ENCODE measurements around the gene SLC39A11. TPM values are rescaled to one million over a fixed set of nuclear protein-coding genes. Genes with fewer than 3 reads are reported as not detected.

SLC39A11 gene
- total and polyA plus RNA-seq, 3 donors from 2014 or later: 11.4 to 18.6 (median 18.0) TPM

DNA sequence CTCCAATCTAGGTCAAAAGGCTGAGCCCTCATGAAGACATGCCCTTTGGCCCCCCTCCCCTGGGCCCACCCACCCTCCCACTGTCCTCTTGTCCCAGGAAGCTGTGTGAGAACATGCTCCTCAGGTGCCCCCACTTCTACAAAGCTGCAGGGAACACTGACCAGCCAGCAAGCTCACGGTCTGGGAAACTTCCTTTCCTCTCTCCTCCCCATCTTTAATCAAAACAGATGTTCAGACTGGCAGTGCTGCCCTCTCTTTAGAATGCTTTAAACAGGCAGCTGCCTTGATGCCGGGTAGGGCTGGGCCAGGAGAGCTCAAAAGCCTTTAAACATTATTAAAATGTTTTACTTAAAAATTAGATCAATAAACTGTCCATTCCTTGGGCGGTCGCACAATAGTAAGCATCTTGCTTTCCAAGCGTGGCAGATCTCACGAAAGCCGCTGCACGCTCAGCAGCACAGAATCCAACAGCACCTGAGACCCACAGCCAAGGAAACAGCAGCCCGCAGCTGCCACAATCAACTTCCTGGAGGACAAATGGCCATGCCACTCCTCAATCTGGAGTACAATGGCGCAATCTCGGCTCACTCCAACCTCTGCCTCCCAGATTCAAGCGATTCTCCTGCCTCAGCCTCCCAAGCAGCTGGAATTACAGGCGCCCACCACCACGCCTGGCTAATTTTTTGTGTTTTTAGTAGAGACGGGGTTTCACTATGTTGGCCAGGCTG lies 399.2 kb downstream of the SLC39A11 start:
- no peak for DNase-seq
- no peaks in the 10 kb centered on the region for H3K27me3 ChIP-seq
- intact Hi-C loops (cut with DNase I; ENCODE audit: low total_unique reads): no loop called here
- TF ChIP-seq CTCF (IDR thresholded peaks at IDR 0.05) (no peak), POLR2A (IDR thresholded peaks at IDR 0.05) (no peak)
- H3K9me3 ChIP-seq: no peaks in the 10 kb centered on the region
- H3K4me1 ChIP-seq: no peaks in the 10 kb centered on the region
- H3K36me3 ChIP-seq (ENCODE audit: low read depth, missing control alignments): no peaks in the 10 kb centered on the region
- WGBS, 2 donors: 89 to 92% methylated on average over 15 of the region's 15 CpGs
- H3K27ac ChIP-seq: no peak overlapping the region
- H3K4me3 ChIP-seq: no peak overlapping the region

- Histone ChIP-seq H3K27ac (no peak overlapping the region), H3K9me3 (no peaks in the 10 kb centered on the region), H3K4me3 (no peak overlapping the region), H3K36me3 (ENCODE audit: low read depth, missing control alignments) (no peaks in the 10 kb centered on the region), H3K4me1 (no peaks in the 10 kb centered on the region), H3K27me3 (no peaks in the 10 kb centered on the region)
- DNase-seq: no peak
- 75 to 82% methylated on average over 2 of the region's 2 CpGs for WGBS, 2 donors
- TF ChIP-seq POLR2A (IDR thresholded peaks at IDR 0.05) (no peak), CTCF (IDR thresholded peaks at IDR 0.05) (no peak)
- intact Hi-C loops (cut with DNase I; ENCODE audit: low total_unique reads): no loop called here
These were observed 399.8 kb downstream of the SLC39A11 start for GRCh38 chr17:72692676-72693075.

DNA sequence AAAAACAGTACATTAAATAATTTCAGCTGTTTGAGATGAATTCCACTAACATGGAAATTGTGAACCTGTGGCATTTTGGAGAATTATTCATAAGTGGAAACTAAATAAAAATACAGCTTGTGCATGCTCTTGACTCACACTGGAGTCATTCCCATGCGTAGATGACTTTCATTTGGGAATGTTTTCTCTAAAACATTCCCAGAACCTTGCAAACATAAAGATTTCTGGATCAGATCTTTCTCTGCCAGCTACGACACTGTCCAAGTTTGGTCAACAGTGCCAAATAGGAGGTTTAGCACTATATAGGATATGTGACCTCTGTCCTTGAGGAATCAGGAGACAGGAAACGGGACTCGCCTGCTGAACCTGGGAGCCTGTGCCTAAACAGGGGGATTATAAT lies 400.9 kb downstream of the SLC39A11 start:
- H3K27ac ChIP-seq: no peak overlapping the region
- DNase-seq: no peak
- WGBS, 2 donors: 59 to 92% methylated on average over 4 of the region's 4 CpGs
- no peak overlapping the region for H3K4me3 ChIP-seq
- intact Hi-C loops (cut with DNase I; ENCODE audit: low total_unique reads): no loop called here
- H3K36me3 ChIP-seq (ENCODE audit: low read depth, missing control alignments): no peaks in the 10 kb centered on the region
- no peaks in the 10 kb centered on the region for H3K4me1 ChIP-seq
- H3K27me3 ChIP-seq: no peaks in the 10 kb centered on the region
- no peak for TF ChIP-seq POLR2A (IDR thresholded peaks at IDR 0.05)
- no peak for TF ChIP-seq CTCF (IDR thresholded peaks at IDR 0.05)
- no peaks in the 10 kb centered on the region for H3K9me3 ChIP-seq

- DNase-seq: no peak
- intact Hi-C loops (cut with DNase I; ENCODE audit: low total_unique reads): no loop called here
- Histone ChIP-seq H3K27me3 (no peaks in the 10 kb centered on the region), H3K4me3 (no peak overlapping the region), H3K36me3 (ENCODE audit: low read depth, missing control alignments) (no peaks in the 10 kb centered on the region), H3K9me3 (no peaks in the 10 kb centered on the region), H3K27ac (no peak overlapping the region), H3K4me1 (no peaks in the 10 kb centered on the region)
- WGBS, 2 donors: 94 to 96% methylated on average over 3 of the region's 3 CpGs
- no peak for TF ChIP-seq CTCF (IDR thresholded peaks at IDR 0.05)
These were observed 401.5 kb downstream of the SLC39A11 start for GRCh38 chr17:72691017-72691416.

GRCh38 chr17:72687886-72688285 lies 404.6 kb downstream of the SLC39A11 start:
- intact Hi-C loops (cut with DNase I; ENCODE audit: low total_unique reads): no loop called here
- Histone ChIP-seq H3K9me3 (no peaks in the 10 kb centered on the region), H3K27me3 (no peaks in the 10 kb centered on the region), H3K36me3 (ENCODE audit: low read depth, missing control alignments) (no peaks in the 10 kb centered on the region), H3K27ac (no peak overlapping the region), H3K4me3 (no peak overlapping the region), H3K4me1 (no peaks in the 10 kb centered on the region)
- TF ChIP-seq CTCF (IDR thresholded peaks at IDR 0.05): no peak
- no peak for TF ChIP-seq POLR2A (IDR thresholded peaks at IDR 0.05)
- no peak for DNase-seq
- WGBS, 2 donors: 70 to 85% methylated on average over 4 to 7 of the region's 7 CpGs

Data from testis (tissue), 3 donors.